Esophagus muscularis mucosa (tissue), 4 donors: ENCODE data around the gene MZF1. TPM values are rescaled to one million over a fixed set of nuclear protein-coding genes. Genes with fewer than 3 reads are reported as not detected.

ENCODE experiments used
- DNase-seq: peaks from one replicate; pipeline ENCODE4 v3.0.0-alpha.2; 2017; ENCODE audit errors: extremely low spot score
- H3K27ac ChIP-seq, 4 donors: fragments of 200-600 bp; sonication (generic); replicated peaks in 1 of 4; 1 replicate in 3 of 4; 2 replicates in 1 of 4; pipeline ENCODE4 v1.5.1; 2016 to 2019; ENCODE audit warnings: mild to moderate bottlenecking in 1 of 4
- H3K27me3 ChIP-seq, 4 donors: fragments of 200-600 bp; sonication (generic); one replicate each; pipeline versions ENCODE4 v1.5.1 to v1.6.0; 2016 to 2019
- H3K36me3 ChIP-seq, 4 donors: fragments of 200-600 bp; sonication (generic); one replicate each; pipeline ENCODE4 v1.5.1; 2016 to 2019
- H3K4me1 ChIP-seq, 4 donors: fragments of 200-600 bp; sonication (generic); one replicate each; pipeline ENCODE4 v1.5.1; 2016 to 2019
- H3K4me3 ChIP-seq, 4 donors: fragments of 200-600 bp; sonication (generic); 1 replicate in 2 of 4; 2 replicates in 2 of 4; pipeline ENCODE4 v1.5.1; 2016 to 2019; ENCODE audit warnings: mild to moderate bottlenecking in 4 of 4, moderate library complexity in 1 of 4
- H3K9me3 ChIP-seq, 4 donors: fragments of 200-600 bp; sonication (generic); 1 replicate in 3 of 4; 2 replicates in 1 of 4; pipeline ENCODE4 v1.5.1; 2016 to 2019
- CTCF ChIP-seq, 3 experiments: fragments of 200-600 bp in 2 of 3; fragments of 450-650 bp in 1 of 3; sonication (generic) in 2 of 3; IDR thresholded peaks; one replicate each; pipeline ENCODE4 v1.5.1; 2017 to 2019; ENCODE audit warnings: antibody characterized with exemption in 3 of 3, mild to moderate bottlenecking in 2 of 3, moderate library complexity in 1 of 3
- EP300 ChIP-seq: sonication (generic); formaldehyde crosslinking; IDR thresholded peaks from one replicate; pipeline ENCODE4 v1.6.1; 2017; ENCODE audit warnings: antibody characterized with exemption
- POLR2A ChIP-seq: fragments of 450-650 bp; IDR thresholded peaks from one replicate; pipeline ENCODE4 v1.6.1; 2017; ENCODE audit warnings: antibody characterized with exemption, moderate library complexity, mild to moderate bottlenecking, low read depth
- POLR2AphosphoS5 ChIP-seq, 2 donors: sonication (generic); formaldehyde crosslinking; IDR thresholded peaks; one replicate each; pipeline ENCODE4 v1.6.1; 2017; ENCODE audit warnings: antibody characterized with exemption in 2 of 2
- WGBS: methylation state at CpG from one replicate; pipeline ENCODE4 v1.1.5; 2018; 5-methylcytosine and 5-hydroxymethylcytosine counted together
- intact Hi-C: fragments of 100-400 bp; cut with DNase I; formaldehyde crosslinking; loops from one replicate; pipeline ENCODE4 v1.15.1; 2023
- total RNA-seq, 4 donors: library from RNA; depleted of rRNA; stranded (reverse); fragments of >200 nt; gene quantifications; one replicate each; pipeline versions ENCODE4 v1.1.0 to v1.2.1, GENCODE V29; 2016

MZF1 gene
- total RNA-seq, 4 donors from 2014 or later: 20.5 to 29.3 (median 22.4) TPM

DNA sequence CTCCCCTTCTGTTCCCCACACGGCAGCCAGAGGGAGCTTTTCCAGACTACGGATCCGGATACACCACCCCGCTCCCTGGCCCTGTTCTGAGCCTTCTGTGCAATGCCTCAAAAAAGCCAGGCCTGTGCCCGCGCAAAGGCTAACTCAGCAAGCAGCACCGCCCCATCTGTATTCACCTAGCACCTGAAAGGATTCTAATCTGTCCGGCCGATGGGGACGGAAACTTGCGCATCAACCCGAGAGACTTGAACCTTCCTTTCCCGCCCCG lies 54.1 kb downstream of the MZF1 start:
- Histone ChIP-seq H3K27me3 (no peaks in the 10 kb centered on the region), H3K4me3 (peak overlapping the region; percentile 76 to 96 (median 82)), H3K4me1 (peaks cover 46 to 62% (median 59%) of the 10 kb centered on the region in 4 donors), H3K36me3 (peaks cover 15 to 28% (median 25%) of the 10 kb centered on the region in 4 donors), H3K27ac (peak overlapping the region; percentile 91 to 99 (median 95)), H3K9me3 (no peaks in the 10 kb centered on the region)
- no peak for DNase-seq
- 0% methylated on average over 14 of the region's 14 CpGs for WGBS
- TF ChIP-seq POLR2AphosphoS5 (IDR thresholded peaks at IDR 0.05) (no peak), CTCF (IDR thresholded peaks at IDR 0.05) (no peak), POLR2A (no peak), EP300 (no peak)
- intact Hi-C loops: no loop called here

DNA sequence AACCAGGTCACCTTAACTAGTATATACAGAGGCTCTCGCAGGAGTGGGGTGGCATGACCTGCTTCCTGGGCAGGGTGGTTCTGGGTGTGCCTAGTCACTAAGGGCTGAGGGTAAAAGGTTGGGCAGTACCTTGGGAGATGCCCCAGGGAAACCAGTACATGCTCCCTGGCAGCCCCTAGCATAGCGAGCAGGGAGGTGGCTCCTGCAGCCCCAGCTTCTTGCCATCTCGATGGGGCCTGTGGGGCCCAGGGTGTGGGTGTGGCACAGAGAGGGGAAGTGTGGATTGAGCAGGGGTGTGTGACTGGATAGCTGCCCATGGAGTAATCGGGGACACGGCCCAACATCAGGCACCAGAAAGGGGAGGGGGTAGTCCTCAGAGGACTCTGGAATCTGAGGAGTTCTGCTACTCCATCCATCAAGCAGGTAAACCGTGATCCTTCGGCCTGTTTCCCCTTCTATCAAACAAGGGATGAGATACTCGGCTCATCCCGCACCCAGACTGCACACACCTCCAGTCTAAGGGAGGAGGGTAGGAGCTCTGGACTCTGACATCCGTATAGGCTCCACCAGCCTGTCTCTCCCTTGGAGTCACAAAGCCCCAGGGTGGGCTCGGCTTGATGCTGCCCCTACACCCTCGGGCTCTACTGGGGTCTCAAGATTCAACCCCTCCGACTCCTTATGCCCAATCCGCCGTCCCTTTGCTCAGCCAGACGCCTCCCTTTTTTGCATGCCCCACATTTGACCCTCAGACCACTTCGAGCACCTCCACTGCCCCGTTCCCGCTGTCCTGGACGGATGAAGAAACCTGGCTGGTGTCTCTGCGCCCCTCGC lies 54.7 kb downstream of the MZF1 start:
- TF ChIP-seq POLR2AphosphoS5 (IDR thresholded peaks at IDR 0.05) (no peak), POLR2A (no peak), CTCF (IDR thresholded peaks at IDR 0.05) (peak; percentile 49 to 80 (median 70)), EP300 (no peak)
- intact Hi-C loops: no loop called here
- DNase-seq: no peak
- peaks cover 50 to 68% (median 64%) of the 10 kb centered on the region in 4 donors for H3K4me1 ChIP-seq
- H3K4me3 ChIP-seq: peak overlapping the region; percentile 76 to 96 (median 82)
- 6% methylated on average over 20 of the region's 22 CpGs for WGBS
- no peaks in the 10 kb centered on the region for H3K9me3 ChIP-seq
- peaks cover 15 to 31% (median 25%) of the 10 kb centered on the region in 4 donors for H3K36me3 ChIP-seq
- peak overlapping the region; percentile 91 to 99 (median 95) for H3K27ac ChIP-seq
- no peaks in the 10 kb centered on the region for H3K27me3 ChIP-seq

GRCh38 chr19:58516964-58517833 lies 55.9 kb downstream of the MZF1 start:
- no peak for TF ChIP-seq EP300
- TF ChIP-seq POLR2A: no peak
- TF ChIP-seq CTCF (IDR thresholded peaks at IDR 0.05): no peak
- TF ChIP-seq POLR2AphosphoS5 (IDR thresholded peaks at IDR 0.05): no peak
- intact Hi-C loops: no loop called here
- H3K27me3 ChIP-seq: no peaks in the 10 kb centered on the region
- WGBS: 88% methylated on average over 50 of the region's 65 CpGs
- H3K4me3 ChIP-seq: no peak overlapping the region
- H3K36me3 ChIP-seq: peaks cover 15 to 36% (median 29%) of the 10 kb centered on the region in 4 donors
- peak overlapping the region in 2 of 4 donors; percentile 93 to 97 for H3K27ac ChIP-seq
- DNase-seq: no peak
- peaks cover 51 to 71% (median 69%) of the 10 kb centered on the region in 4 donors for H3K4me1 ChIP-seq
- no peaks in the 10 kb centered on the region for H3K9me3 ChIP-seq

GRCh38 chr19:58516246-58516836 lies 56.8 kb downstream of the MZF1 start:
- no peaks in the 10 kb centered on the region for H3K9me3 ChIP-seq
- DNase-seq: no peak
- peaks cover 15 to 36% (median 29%) of the 10 kb centered on the region in 4 donors for H3K36me3 ChIP-seq
- H3K27ac ChIP-seq: peak overlapping the region in 1 of 4 donors; percentile 27
- WGBS: 92% methylated on average over 15 of the region's 25 CpGs
- no peaks in the 10 kb centered on the region for H3K27me3 ChIP-seq
- peaks cover 51 to 71% (median 69%) of the 10 kb centered on the region in 4 donors for H3K4me1 ChIP-seq
- intact Hi-C loops: no loop called here
- TF ChIP-seq POLR2A (no peak), POLR2AphosphoS5 (IDR thresholded peaks at IDR 0.05) (no peak), EP300 (no peak), CTCF (IDR thresholded peaks at IDR 0.05) (no peak)
- no peak overlapping the region for H3K4me3 ChIP-seq
